ENCODE data around the gene EVL. TPM values are rescaled to one million over a fixed set of nuclear protein-coding genes. Genes with fewer than 3 reads are reported as not detected.

EVL gene
- total and polyA plus RNA-seq, 10 of the 15 experiments (the other 5 are each of a cell fraction or from before 2014, with no cell fraction given), result 11.9 to 341 (median 89.8) TPM

DNA sequence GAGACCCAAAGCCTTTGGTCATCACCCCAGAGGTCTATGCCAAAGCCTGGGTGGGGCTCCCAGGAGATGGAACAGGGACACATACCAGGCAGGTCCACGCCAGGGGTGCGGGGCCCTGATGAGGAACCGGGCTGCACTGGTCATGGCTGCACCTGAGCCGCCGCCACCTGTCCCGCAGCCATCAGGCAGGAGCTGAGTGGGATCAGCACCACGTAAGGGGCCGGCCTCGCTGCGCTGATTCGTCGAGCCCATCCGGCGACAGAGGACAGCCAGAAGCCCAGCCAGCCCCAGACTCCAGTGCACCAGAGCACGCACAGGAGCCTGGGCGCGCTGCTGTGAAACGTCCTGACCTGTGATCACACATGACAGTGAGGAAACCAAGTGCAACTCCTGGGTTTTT, 78.3 kb downstream of the EVL start:
- H3K27ac ChIP-seq (ENCODE audit: control insufficient read depth, insufficient read depth), result no peak overlapping the region
- WGBS (ENCODE audit: insufficient coverage, insufficient replicate concordance, low lambda C conversion rate, missing lambda C conversion rate), result 98% methylated on average over 18 of the region's 18 CpGs
- in situ Hi-C loops (cut with MboI) (no loop called here), intact Hi-C loops (cut with micrococcal nuclease; ENCODE audit: unreplicated experiment) (no loop called here)
- H2AFZ ChIP-seq (ENCODE audit: control insufficient read depth, low read depth, low read length), result no peak overlapping the region
- peaks cover 3 to 4% of the 10 kb centered on the region in 2 experiments; a peak in 2 of 4 replicates for H3K36me3 ChIP-seq (ENCODE audit: control insufficient read depth in 2 of 2, insufficient read depth in 2 of 2, low read length in 1 of 2)
- DNase-seq (ENCODE audit: low read depth, low spot score) (no peak), FAIRE-seq (no peak), ATAC-seq (no peak)
- BruUV-seq (replicated peaks), result no TSS peak
- no peak overlapping the region for H3K4me2 ChIP-seq (ENCODE audit: control insufficient read depth, insufficient read depth)
- no peak overlapping the region for H3K9ac ChIP-seq (ENCODE audit: control insufficient read depth, insufficient read depth, low read length)
- no peaks in the 10 kb centered on the region for H4K20me1 ChIP-seq (ENCODE audit: control insufficient read depth, insufficient read depth)
- CTCF ChIA-PET, result no interaction called here
- H3K4me1 ChIP-seq (ENCODE audit: control insufficient read depth, insufficient read depth, low read length), result no peaks in the 10 kb centered on the region
- RAD21 ChIA-PET (ENCODE audit: unreplicated experiment), result no interaction called here
- POLR2A ChIA-PET, result no interaction called here
- no peaks in the 10 kb centered on the region for H3K27me3 ChIP-seq (replicated peaks in 1 of 2; ENCODE audit: control insufficient read depth in 2 of 2, insufficient read depth in 2 of 2, low read length in 1 of 2)
- no peak for TF ChIP-seq PAX5 (IDR thresholded peaks at IDR 0.05; ENCODE audit: borderline replicate concordance, low read depth, low read length)
- TF ChIP-seq, protein P1, sequence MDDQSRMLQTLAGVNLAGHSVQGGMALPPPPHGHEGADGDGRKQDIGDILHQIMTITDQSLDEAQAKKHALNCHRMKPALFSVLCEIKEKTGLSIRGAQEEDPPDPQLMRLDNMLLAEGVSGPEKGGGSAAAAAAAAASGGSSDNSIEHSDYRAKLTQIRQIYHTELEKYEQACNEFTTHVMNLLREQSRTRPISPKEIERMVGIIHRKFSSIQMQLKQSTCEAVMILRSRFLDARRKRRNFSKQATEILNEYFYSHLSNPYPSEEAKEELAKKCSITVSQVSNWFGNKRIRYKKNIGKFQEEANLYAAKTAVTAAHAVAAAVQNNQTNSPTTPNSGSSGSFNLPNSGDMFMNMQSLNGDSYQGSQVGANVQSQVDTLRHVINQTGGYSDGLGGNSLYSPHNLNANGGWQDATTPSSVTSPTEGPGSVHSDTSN (IDR thresholded peaks at IDR 0.05; ENCODE audit: insufficient replicate concordance, low read depth, low read length), result no peak
- TF ChIP-seq HCFC1 (IDR thresholded peaks at IDR 0.05; ENCODE audit: low read length), result no peak
- TF ChIP-seq NFIC (IDR thresholded peaks at IDR 0.05; ENCODE audit: low read depth, low read length), result no peak
- TF ChIP-seq ZNF384 (IDR thresholded peaks at IDR 0.05; ENCODE audit: borderline replicate concordance, low read depth, low read length), result no peak
- TF ChIP-seq NR2C2 (IDR thresholded peaks at IDR 0.05; ENCODE audit: borderline replicate concordance, control insufficient read depth, insufficient read length, low read depth), result no peak
- TF ChIP-seq, protein P2, sequence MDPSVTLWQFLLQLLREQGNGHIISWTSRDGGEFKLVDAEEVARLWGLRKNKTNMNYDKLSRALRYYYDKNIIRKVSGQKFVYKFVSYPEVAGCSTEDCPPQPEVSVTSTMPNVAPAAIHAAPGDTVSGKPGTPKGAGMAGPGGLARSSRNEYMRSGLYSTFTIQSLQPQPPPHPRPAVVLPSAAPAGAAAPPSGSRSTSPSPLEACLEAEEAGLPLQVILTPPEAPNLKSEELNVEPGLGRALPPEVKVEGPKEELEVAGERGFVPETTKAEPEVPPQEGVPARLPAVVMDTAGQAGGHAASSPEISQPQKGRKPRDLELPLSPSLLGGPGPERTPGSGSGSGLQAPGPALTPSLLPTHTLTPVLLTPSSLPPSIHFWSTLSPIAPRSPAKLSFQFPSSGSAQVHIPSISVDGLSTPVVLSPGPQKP (IDR thresholded peaks at IDR 0.05; ENCODE audit: low read depth, low read length), result no peak
- TF ChIP-seq CBFB (IDR thresholded peaks at IDR 0.05; ENCODE audit: low read depth), result no peak
- no peak for TF ChIP-seq ATF7 (IDR thresholded peaks at IDR 0.05; ENCODE audit: low read depth)
- no peaks in the 10 kb centered on the region for H3K79me2 ChIP-seq (ENCODE audit: control insufficient read depth, insufficient read depth, low read length)
- no peak overlapping the region for H3K4me3 ChIP-seq
- SMC1A ChIA-PET (ENCODE audit: uncharacterized antibody, unreplicated experiment), result no interaction called here
- H3K9me3 ChIP-seq (replicated peaks; ENCODE audit: control insufficient read depth, insufficient read depth, low read length), result no peaks in the 10 kb centered on the region

Data from GM12878 (cell line).